Lower leg skin (tissue), 3 donors: ENCODE data around the gene MAGI3.

Experiments
- POLR2A ChIP-seq, 2 donors: fragments of 450-650 bp; IDR thresholded peaks; one replicate each; pipeline ENCODE4 v1.6.1; 2016 to 2017; ENCODE audit warnings: antibody characterized with exemption in 2 of 2, mild to moderate bottlenecking in 1 of 2, moderate library complexity in 1 of 2
- TF ChIP-seq, protein P1 (sequence below), 3 donors: fragments of 450-650 bp; IDR thresholded peaks; one replicate each; pipeline ENCODE4 v1.5.1; 2016; ENCODE audit warnings: antibody characterized with exemption in 3 of 3, mild to moderate bottlenecking in 3 of 3, moderate library complexity in 2 of 3

DNA sequence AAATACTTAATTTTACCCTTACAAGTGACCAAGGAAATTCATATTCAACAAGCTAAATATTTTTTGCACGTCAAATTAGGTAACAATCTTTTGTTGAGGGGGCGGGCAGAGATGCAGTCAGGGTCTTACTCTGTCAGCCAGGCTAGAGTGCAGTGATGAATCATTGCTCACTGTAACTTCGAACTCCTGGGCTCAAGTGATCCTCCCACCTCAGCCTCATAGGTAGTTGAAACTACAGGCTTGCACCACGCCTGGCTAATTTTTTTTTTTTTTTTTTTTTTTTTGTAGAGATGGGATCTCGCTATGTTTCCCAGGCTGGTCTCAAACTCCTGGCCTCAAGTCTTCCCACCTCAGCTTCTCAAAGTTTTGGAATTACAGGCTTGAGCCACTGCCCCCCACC, 342.5 kb downstream of the MAGI3 start:
- TF ChIP-seq, protein P1, sequence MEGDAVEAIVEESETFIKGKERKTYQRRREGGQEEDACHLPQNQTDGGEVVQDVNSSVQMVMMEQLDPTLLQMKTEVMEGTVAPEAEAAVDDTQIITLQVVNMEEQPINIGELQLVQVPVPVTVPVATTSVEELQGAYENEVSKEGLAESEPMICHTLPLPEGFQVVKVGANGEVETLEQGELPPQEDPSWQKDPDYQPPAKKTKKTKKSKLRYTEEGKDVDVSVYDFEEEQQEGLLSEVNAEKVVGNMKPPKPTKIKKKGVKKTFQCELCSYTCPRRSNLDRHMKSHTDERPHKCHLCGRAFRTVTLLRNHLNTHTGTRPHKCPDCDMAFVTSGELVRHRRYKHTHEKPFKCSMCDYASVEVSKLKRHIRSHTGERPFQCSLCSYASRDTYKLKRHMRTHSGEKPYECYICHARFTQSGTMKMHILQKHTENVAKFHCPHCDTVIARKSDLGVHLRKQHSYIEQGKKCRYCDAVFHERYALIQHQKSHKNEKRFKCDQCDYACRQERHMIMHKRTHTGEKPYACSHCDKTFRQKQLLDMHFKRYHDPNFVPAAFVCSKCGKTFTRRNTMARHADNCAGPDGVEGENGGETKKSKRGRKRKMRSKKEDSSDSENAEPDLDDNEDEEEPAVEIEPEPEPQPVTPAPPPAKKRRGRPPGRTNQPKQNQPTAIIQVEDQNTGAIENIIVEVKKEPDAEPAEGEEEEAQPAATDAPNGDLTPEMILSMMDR (IDR thresholded peaks at IDR 0.05) = no peak
- TF ChIP-seq POLR2A (IDR thresholded peaks at IDR 0.05) = no peak
